Islet precursor cell (in vitro differentiated cells): ENCODE data around the gene RBM20.
"Not testable (repeated sequence)": the region's sequence is repeated elsewhere in the genome, so short reads cannot be mapped to it uniquely, and the experiment has no call there.

Experiments
- DNase-seq: peaks from one replicate; pipeline ENCODE4 v3.0.0-alpha.2; 2018

The RBM20 gene

GRCh38 chr10:110861476-110861875, 217.3 kb downstream of the RBM20 start:
- no peak for DNase-seq

GRCh38 chr10:110861930-110862649, 218.0 kb downstream of the RBM20 start:
- no peak for DNase-seq

- DNase-seq: no peak
Measured at GRCh38 chr10:110862961-110863360, 218.8 kb downstream of the RBM20 start.

- no peak for DNase-seq
Measured at GRCh38 chr10:110863361-110863760, 219.2 kb downstream of the RBM20 start.

- DNase-seq: no peak
Measured at GRCh38 chr10:110863956-110864355, 219.8 kb downstream of the RBM20 start.

GRCh38 chr10:110864662-110865140, 220.6 kb downstream of the RBM20 start:
- DNase-seq: no peak

GRCh38 chr10:110865186-110865808, 221.2 kb downstream of the RBM20 start:
- DNase-seq: peak; percentile 64

- DNase-seq: peak; percentile 61
Measured at GRCh38 chr10:110865809-110866482, 221.8 kb downstream of the RBM20 start.

- DNase-seq: not testable (repeated sequence)
Measured at GRCh38 chr10:110867011-110867806, 223.1 kb downstream of the RBM20 start.

GRCh38 chr10:110867807-110868465, 223.8 kb downstream of the RBM20 start:
- no peak for DNase-seq

- DNase-seq: no peak
Measured at GRCh38 chr10:110868981-110869380, 224.8 kb downstream of the RBM20 start.

GRCh38 chr10:110870823-110871297, 226.7 kb downstream of the RBM20 start:
- no peak for DNase-seq

- peak; percentile 100 for DNase-seq
Measured at GRCh38 chr10:110871298-110872084, 227.4 kb downstream of the RBM20 start, which contains the start of gene PDCD4. Gene PDCD4 (plus strand): TSS chr10:110871928. CDS start chr10:110876028, 4,100 bp downstream.

- peak; percentile 90 for DNase-seq
Measured at GRCh38 chr10:110872145-110872983, 228.2 kb downstream of the RBM20 start.

- DNase-seq: no peak
Measured at GRCh38 chr10:110872984-110873923, 229.1 kb downstream of the RBM20 start.

- no peak for DNase-seq
Measured at GRCh38 chr10:110873951-110874350, 229.8 kb downstream of the RBM20 start.

GRCh38 chr10:110876000-110876399, 231.9 kb downstream of the RBM20 start:
- DNase-seq: no peak

GRCh38 chr10:110876788-110877187, 232.7 kb downstream of the RBM20 start:
- no peak for DNase-seq

- DNase-seq: no peak
Measured at GRCh38 chr10:110880012-110880411, 235.9 kb downstream of the RBM20 start.
